C4-2B (cell line): ENCODE measurements around the gene MAP7D2.
A peak's percentile ranks its signal among the peaks of the same experiment; 100 is the strongest.
"Not testable (repeated sequence)": the region's sequence is repeated elsewhere in the genome, so short reads cannot be mapped to it uniquely, and the experiment has no call there.

Source experiments
- H3K27ac ChIP-seq: fragments of 450-650 bp; 2 replicates; pipeline ENCODE4 v1.5.1; 2017
- ZFX ChIP-seq: fragments of 450-650 bp; IDR thresholded peaks from 2 replicates; pipeline ENCODE4 v1.6.1; 2017
- TF ChIP-seq, protein P1 (sequence below): fragments of 450-650 bp; conservative IDR thresholded peaks from 2 replicates; pipeline ENCODE4 v1.5.1; 2017; ENCODE audit warnings: mild to moderate bottlenecking

MAP7D2 gene

DNA sequence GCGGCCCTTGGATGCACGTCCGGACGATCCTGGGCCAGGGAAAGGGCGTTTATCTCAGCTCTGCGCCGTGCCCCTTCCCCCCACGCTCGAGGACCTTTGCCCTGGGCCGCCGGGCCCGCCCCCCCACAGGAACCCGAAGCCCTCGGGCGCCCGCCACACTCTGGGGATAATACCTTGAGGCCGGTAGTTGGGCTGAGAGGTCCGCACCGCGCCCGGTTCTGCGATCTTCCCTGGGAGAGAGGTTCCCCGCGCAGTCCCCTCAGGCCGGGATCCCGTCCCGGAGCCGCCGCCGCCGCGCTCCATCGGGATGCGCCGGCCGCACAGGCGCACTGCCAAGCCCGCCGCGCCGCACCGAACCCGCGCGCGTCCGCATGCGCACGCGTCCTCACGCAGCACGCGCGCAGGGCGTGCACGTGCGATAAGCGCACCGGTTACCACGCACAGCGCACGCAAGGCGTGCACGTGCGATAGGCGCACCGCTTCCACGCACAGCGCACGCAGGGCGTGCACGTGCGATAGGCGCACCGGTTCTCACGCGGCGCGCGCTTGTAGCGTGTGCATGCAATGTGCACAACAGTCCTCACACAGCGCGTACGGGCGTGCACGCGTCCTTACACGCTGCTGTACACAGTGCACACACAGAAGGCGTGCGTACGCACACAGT, at the start of gene MAP7D2:
MAP7D2 (minus strand) TSS at position 331 of the 664 bp plus-strand sequence; CDS start at position 303, 28 bp downstream.
- peak within 1 kb of the TSS; percentile 13; the same call in 1 of the 2 replicates for H3K27ac ChIP-seq
- TF ChIP-seq ZFX = no peak
- TF ChIP-seq, protein P1, sequence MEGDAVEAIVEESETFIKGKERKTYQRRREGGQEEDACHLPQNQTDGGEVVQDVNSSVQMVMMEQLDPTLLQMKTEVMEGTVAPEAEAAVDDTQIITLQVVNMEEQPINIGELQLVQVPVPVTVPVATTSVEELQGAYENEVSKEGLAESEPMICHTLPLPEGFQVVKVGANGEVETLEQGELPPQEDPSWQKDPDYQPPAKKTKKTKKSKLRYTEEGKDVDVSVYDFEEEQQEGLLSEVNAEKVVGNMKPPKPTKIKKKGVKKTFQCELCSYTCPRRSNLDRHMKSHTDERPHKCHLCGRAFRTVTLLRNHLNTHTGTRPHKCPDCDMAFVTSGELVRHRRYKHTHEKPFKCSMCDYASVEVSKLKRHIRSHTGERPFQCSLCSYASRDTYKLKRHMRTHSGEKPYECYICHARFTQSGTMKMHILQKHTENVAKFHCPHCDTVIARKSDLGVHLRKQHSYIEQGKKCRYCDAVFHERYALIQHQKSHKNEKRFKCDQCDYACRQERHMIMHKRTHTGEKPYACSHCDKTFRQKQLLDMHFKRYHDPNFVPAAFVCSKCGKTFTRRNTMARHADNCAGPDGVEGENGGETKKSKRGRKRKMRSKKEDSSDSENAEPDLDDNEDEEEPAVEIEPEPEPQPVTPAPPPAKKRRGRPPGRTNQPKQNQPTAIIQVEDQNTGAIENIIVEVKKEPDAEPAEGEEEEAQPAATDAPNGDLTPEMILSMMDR = no peak

DNA sequence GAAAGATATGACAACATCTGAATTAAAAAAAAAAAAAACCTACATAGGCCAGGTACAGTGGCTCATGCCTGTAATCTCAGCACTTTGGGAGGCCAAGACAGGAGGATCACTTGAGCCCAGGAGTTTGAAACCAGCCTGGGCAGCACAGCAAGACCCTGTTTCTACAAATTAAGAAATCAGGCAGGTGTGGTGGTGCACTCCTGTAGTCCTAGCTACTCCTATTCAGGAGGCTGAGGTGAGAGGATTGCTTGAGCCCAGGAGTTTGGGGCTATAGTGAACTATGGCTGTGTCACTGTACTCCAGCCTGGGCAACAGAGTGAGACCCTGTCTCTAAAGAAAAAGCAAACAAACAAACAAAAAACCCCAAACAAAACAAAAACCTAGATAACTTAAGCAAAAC, 45.8 kb upstream of the MAP7D2 start:
- H3K27ac ChIP-seq = not testable (repeated sequence)

DNA sequence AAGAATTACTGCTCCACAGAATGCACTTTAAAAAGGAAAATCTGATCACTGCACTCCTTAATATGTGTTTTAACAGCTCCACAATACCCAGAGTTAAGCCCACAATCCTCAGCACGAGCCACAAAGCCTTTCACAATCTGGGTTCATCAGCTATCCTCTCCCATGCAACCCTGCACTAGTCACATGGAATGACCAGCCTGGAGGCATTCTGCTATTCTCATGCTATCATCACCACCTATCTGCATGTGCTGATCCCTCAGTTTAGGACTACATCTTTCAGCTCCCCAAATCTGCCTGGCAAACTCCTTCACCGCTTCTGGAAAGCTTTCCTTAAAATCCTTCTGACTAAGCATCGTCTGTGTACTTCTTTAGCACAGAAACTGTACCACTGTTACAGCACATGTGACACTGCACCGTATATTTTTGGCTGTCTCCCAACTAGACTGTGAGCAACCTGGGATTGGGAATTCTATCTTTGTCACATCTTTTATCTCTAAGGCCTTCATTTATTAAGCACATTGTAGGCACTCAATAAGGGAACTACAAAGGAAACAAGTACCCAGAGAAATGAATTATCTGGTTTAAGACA, 43.2 kb upstream of the MAP7D2 start:
- TF ChIP-seq, protein P1 = no peak
- TF ChIP-seq ZFX = no peak
- H3K27ac ChIP-seq = no peak overlapping the region

DNA sequence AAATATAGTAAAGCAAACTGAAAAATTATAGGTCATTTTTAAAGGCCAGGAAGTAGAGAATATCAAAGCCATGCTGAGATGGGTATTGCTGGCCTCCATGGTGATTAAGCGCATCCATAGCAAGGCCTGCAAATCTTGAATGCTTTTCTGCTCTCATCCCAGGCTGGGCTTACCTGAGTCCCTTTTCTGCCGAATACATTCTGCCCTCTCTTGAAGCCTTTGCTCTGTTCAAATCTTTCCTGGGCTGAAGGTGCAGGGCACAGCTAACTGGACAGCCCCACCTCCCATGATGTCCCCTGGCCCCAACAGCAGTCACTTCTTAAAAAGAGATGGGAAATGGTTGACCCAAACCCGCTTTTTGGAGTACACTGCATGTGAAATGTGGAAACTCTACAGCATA, 35.0 kb upstream of the MAP7D2 start:
- TF ChIP-seq, protein P1 = no peak
- TF ChIP-seq ZFX = no peak

DNA sequence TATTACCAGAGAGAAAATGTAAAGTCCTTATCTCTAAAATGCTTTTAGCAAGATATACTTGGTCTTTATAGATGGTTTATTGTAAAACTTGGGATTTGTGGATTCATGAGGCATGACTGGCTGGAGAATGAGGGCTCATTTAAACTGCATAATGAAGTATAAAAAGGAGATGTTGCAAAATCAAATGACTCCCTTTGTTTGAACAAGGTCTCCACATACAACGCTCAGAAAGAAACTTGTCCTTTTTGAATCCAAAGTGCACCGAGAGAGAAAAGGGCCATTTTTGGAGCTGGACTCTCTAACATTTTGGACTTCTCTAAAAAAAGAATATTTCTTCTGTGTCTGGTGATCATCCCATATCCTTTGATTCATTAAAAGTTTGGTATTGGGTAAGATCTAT, 32.6 kb upstream of the MAP7D2 start:
- TF ChIP-seq, protein P1 = no peak
- TF ChIP-seq ZFX = no peak
- no peak overlapping the region for H3K27ac ChIP-seq

More for the DNA sequence above, 35.0 kb upstream of the MAP7D2 start:
- H3K27ac ChIP-seq = no peak overlapping the region

DNA sequence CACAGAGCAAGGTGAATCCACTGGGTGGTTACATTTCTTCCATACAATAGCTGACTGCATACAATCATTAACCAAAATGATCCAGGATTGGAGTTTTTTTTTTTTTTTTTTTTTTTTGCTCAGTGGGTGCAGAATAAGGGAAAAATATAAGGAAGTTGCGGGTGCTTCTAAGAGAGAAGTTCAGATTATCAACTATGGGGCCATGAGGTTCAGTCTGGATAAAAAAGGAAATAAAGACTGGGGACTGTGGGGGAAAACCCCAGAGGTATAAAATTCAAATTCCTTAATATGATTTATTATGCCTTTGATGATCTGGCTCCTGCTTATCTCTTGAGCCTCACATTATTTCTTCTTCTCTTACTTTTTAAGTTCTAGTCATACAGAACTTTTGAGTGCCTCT, 30.9 kb upstream of the MAP7D2 start:
- H3K27ac ChIP-seq = no peak overlapping the region
- TF ChIP-seq ZFX = no peak
- TF ChIP-seq, protein P1 = no peak

DNA sequence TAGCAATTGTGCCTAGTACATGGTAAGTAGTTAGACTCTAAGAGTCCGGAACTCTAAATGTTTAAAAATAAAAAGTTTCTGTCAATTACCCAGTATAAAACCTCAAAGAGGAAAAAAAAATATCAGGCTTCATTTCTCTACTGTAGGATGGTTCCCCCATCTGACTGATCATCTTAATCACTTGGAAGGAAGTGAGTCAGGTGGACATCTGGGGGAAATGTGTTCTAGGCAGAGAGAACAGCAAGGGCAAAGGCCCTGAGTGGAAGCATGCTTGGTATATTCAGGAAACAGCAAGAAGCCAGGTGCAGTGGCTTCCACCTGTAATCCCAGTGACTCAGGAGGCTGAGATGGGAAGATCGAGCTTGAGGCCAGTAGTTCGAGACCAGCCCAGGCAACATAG, 27.8 kb upstream of the MAP7D2 start:
- TF ChIP-seq, protein P1 = no peak
- no peak for TF ChIP-seq ZFX
- H3K27ac ChIP-seq = no peak overlapping the region

DNA sequence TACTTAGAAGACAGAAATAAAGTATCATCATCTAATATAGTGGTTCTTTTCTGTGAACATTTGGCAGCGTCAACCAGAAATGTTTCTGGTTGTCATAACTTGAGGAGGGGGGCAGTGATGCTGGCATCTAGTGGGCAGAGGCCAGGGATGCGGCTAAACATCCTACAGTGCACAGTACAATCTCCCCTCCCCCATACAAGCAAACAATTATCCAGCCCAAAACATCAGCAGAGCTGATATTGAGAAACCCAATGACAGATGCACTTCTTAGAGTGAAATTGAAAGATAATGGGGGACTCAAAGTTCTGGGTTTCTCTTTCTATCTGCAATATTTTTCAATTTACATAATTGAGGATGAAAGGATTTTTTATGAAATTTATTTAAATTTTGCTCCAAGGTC, 26.9 kb upstream of the MAP7D2 start:
- no peak for TF ChIP-seq ZFX
- H3K27ac ChIP-seq = no peak overlapping the region
